Muscle of leg (tissue), 11 donors: ENCODE measurements around the gene COL6A3. TPM values are rescaled to one million over a fixed set of nuclear protein-coding genes. Genes with fewer than 3 reads are reported as not detected.

ENCODE experiments used
- DNase-seq: peaks from one replicate; pipeline ENCODE4 v3.0.0; 2013
- H3K27ac ChIP-seq: one replicate; pipeline ENCODE4 v1.5.1; 2013; ENCODE audit warnings: mild to moderate bottlenecking, low read length, control low read depth
- H3K27me3 ChIP-seq: one replicate; pipeline ENCODE4 v1.6.1; 2013; ENCODE audit warnings: low read length; ENCODE audit not compliant: control insufficient read depth, insufficient read depth
- H3K36me3 ChIP-seq: one replicate; pipeline ENCODE4 v1.6.1; 2013; ENCODE audit warnings: low read length; ENCODE audit not compliant: control insufficient read depth, insufficient read depth
- H3K4me1 ChIP-seq: one replicate; pipeline ENCODE4 v1.6.1; 2013; ENCODE audit warnings: low read length; ENCODE audit not compliant: control insufficient read depth, insufficient read depth
- H3K4me3 ChIP-seq: one replicate; pipeline ENCODE4 v1.5.1; 2013; ENCODE audit warnings: low read length, control low read depth
- H3K9me3 ChIP-seq: replicated peaks from 2 replicates; pipeline ENCODE4 v1.6.1; 2013; ENCODE audit warnings: low read depth, low read length; ENCODE audit not compliant: control insufficient read depth
- WGBS: methylation state at CpG from one replicate; pipeline ENCODE4 v1.1.5; 2013; ENCODE audit warnings: missing lambda C conversion rate; ENCODE audit not compliant: insufficient coverage; 5-methylcytosine and 5-hydroxymethylcytosine counted together
- polyA plus RNA-seq, 8 donors: library from polyadenylated mRNA; unstranded; fragments of 120-200 nt; gene quantifications; one replicate each; pipeline versions ENCODE4 v1.2.1 to v1.2.3, GENCODE V29; 2013; ENCODE audit warnings: inconsistent platforms in 1 of 8, low replicate concordance in 1 of 8; ENCODE audit not compliant: insufficient read length in 8 of 8, insufficient read depth in 1 of 8
- total RNA-seq: library from RNA; stranded (reverse); fragments of 120-200 nt; gene quantifications from one replicate; pipeline ENCODE4 v1.2.4, GENCODE V29; 2013

The COL6A3 gene
- total and polyA plus RNA-seq, 9 donors = 203 to 490 (median 323) TPM

GRCh38 chr2:237444071-237444470 is 30.1 kb upstream of the COL6A3 start:
- peaks cover 7% of the 10 kb centered on the region for H3K4me1 ChIP-seq
- DNase-seq = no peak
- no peaks in the 10 kb centered on the region for H3K36me3 ChIP-seq
- H3K27me3 ChIP-seq = peaks cover 2% of the 10 kb centered on the region
- WGBS = 56% methylated on average over 1 of the region's 2 CpGs
- H3K4me3 ChIP-seq = no peak overlapping the region
- no peak overlapping the region for H3K27ac ChIP-seq
- H3K9me3 ChIP-seq = no peaks in the 10 kb centered on the region

- Histone ChIP-seq H3K4me1 (peaks cover 10% of the 10 kb centered on the region), H3K4me3 (no peak overlapping the region), H3K27ac (no peak overlapping the region), H3K27me3 (peaks cover 2% of the 10 kb centered on the region), H3K9me3 (no peaks in the 10 kb centered on the region), H3K36me3 (no peaks in the 10 kb centered on the region)
- peak; percentile 50 for DNase-seq
- 0% methylated on average over 1 of the region's 2 CpGs for WGBS
Observed at GRCh38 chr2:237441605-237442274, 27.8 kb upstream of the COL6A3 start.

- H3K4me1 ChIP-seq = peaks cover 17% of the 10 kb centered on the region
- no peak for DNase-seq
- no peak overlapping the region for H3K27ac ChIP-seq
- no peaks in the 10 kb centered on the region for H3K9me3 ChIP-seq
- H3K36me3 ChIP-seq = no peaks in the 10 kb centered on the region
- no peak overlapping the region for H3K4me3 ChIP-seq
- H3K27me3 ChIP-seq = peaks cover 2% of the 10 kb centered on the region
- no CpG with 5 or more reads among the region's 2 CpGs for WGBS
Observed at GRCh38 chr2:237440819-237441281, 26.9 kb upstream of the COL6A3 start.

DNA sequence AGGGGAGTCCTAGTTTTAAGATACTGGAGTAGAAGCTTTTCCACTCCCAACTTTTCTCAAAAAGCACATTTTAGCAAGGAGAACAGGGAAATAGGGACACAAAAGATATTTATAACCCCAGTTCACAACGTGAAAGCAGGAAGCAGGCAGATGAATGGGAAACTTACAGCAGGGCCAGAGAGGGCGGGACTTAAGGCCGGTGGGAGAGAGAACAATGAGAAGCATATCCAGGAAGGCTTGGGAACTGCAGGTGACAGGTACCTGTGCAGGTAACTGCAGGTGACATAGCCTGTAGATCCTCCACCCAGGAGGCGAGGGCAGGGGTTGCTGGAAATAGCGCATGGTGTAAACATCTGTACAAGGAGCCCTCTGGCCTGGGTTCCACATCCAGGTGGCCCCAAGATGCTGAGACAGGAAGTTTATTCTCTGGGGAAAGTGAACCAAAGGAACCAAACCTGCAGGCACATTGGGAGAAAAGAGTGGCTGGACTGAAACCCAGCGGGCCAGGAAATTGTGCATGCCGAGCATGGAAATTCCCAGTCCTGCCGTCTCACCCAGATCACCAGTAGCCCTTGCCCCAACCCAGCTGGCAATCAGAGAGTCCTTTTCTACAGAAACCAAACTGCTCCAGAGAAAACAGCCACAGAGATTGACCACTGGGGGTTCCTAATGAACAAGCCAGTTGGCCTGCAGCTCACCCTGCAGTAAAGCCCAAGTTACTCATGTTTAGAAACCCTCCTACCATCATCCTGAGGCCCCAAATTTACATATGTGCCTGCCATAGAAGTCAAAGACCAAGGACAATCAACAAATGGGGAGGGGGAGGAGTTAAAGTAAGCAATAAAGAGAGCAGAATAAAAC is 24.3 kb upstream of the COL6A3 start:
- no peaks in the 10 kb centered on the region for H3K36me3 ChIP-seq
- peaks cover 30% of the 10 kb centered on the region for H3K4me1 ChIP-seq
- WGBS = 51% methylated on average over 8 of the region's 8 CpGs
- peak; percentile 67 for DNase-seq
- H3K4me3 ChIP-seq = no peak overlapping the region
- H3K9me3 ChIP-seq = no peaks in the 10 kb centered on the region
- H3K27me3 ChIP-seq = peaks cover 2% of the 10 kb centered on the region
- no peak overlapping the region for H3K27ac ChIP-seq

DNA sequence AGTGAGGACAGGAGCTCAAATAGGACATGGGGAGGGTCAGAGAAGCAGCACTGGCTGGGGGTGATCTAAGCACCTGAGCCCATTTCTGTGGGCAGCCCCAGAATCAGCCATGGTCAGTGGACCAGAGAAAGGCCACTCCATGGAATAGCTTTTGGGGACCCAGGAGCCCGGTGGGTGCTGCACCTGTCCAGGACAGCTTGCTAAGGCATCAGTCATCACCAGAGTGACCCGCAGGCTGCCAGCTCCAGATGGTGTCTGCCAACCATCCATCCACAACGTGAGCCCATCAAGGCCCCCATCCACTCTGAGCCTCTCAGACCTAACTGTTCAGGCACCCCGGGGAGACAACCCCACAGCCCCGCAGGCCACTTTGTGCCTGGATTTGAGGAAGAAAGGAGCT is 23.6 kb upstream of the COL6A3 start:
- Histone ChIP-seq H3K4me1 (peaks cover 34% of the 10 kb centered on the region), H3K36me3 (no peaks in the 10 kb centered on the region), H3K9me3 (no peaks in the 10 kb centered on the region), H3K4me3 (no peak overlapping the region), H3K27me3 (peaks cover 2% of the 10 kb centered on the region), H3K27ac (no peak overlapping the region)
- WGBS = 100% methylated on average over 2 of the region's 5 CpGs
- DNase-seq = no peak

GRCh38 chr2:237435844-237436587 is 22.1 kb upstream of the COL6A3 start:
- DNase-seq = peak; percentile 98
- no peaks in the 10 kb centered on the region for H3K9me3 ChIP-seq
- H3K27me3 ChIP-seq = peaks cover 2% of the 10 kb centered on the region
- H3K36me3 ChIP-seq = no peaks in the 10 kb centered on the region
- 61% methylated on average over 7 of the region's 10 CpGs for WGBS
- H3K27ac ChIP-seq = peak overlapping the region; percentile 95
- H3K4me1 ChIP-seq = peaks cover 30% of the 10 kb centered on the region
- no peak overlapping the region for H3K4me3 ChIP-seq

DNA sequence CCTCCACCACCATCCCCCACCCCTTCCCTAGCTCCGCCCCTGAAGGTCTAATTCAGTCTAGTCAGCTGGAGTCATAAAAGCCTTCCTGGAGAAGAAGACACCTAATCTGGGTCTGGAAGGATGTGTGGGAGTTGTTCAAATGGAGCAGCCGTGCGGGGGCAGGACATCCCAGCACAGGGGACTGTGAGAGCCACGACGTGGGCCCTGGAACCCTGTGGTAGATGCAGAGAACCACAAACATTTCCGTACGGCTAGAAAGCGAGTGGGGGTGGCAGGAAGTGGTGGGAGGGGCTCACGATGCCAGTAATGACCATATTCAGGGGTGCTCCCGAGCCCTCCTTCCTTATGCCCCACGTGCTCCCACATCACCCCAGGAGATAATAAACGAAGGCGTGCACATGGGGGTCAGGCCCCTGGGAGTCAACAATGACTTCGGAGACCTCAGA is 20.9 kb upstream of the COL6A3 start:
- H3K27me3 ChIP-seq = peaks cover 2% of the 10 kb centered on the region
- no peak overlapping the region for H3K4me3 ChIP-seq
- WGBS = 26% methylated on average over 7 of the region's 14 CpGs
- no peaks in the 10 kb centered on the region for H3K36me3 ChIP-seq
- H3K27ac ChIP-seq = peak overlapping the region; percentile 95
- DNase-seq = peak; percentile 64
- H3K9me3 ChIP-seq = no peaks in the 10 kb centered on the region
- peaks cover 30% of the 10 kb centered on the region for H3K4me1 ChIP-seq

DNA sequence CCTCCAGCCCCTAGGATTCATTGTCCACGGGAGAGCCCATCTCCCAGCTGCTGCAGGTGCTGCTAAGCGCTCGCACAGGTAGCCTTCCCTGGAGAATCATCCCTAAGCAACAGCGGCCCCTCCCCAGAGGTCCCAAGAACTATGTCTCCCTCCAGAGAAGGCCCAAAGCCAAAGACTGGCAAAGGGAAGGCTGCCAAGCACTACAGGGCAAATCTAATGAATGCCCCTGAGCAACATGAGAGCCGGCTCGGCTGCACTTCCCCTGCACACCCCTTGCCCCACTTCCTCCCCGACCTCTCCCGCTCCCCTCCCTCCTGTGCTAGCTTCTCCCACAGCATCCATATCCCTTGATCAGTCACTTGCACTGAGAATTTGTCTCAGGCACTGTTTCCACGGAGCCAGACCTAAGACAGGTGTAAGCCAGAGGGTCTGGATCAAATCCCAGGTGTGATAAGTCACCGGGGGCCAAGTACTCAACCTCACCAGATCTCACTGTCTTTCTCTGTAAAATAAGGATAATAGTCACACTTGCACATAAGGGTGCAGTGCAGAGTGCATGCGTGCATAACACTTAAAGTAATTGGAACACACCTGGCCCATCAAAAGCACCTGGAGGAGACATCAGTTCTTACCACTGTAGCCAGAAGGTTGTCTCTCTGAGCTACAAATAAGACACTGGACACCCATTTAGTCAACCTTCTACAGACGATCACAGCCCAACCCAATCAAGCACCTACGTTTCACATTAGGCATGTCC is 20.1 kb upstream of the COL6A3 start:
- no peaks in the 10 kb centered on the region for H3K36me3 ChIP-seq
- H3K27me3 ChIP-seq = peaks cover 2% of the 10 kb centered on the region
- no peak overlapping the region for H3K4me3 ChIP-seq
- peaks cover 30% of the 10 kb centered on the region for H3K4me1 ChIP-seq
- no peak for DNase-seq
- 80% methylated on average over 7 of the region's 13 CpGs for WGBS
- H3K9me3 ChIP-seq = no peaks in the 10 kb centered on the region
- H3K27ac ChIP-seq = no peak overlapping the region

DNA sequence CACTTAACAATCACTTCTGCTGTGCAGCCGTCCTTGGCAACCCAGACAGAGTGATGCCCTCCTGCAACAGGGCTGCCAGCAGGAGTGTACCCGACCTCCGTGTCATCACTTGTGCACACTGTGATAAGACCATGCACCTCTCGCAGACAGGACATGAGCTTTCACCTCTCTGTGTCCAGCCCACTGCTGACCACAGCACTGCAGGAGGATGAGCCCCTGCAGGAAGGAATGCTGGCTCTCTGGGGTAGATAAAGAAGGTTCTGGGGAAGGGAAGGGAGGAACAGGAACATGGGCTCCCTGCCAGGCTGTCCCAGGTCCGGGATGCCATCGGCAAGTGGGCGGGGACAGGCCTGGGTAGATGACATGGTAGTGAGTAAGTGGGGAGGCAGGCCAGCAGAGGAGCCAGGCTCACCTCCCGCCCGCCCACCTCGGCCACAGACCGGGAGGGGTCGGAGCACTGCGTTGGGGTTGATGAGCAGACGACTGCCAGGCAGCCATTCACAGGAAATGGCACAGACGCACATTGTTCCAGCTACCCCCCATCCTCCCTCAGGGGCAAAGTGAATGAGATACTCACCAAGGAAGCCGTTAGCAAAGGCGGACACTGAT is 18.6 kb upstream of the COL6A3 start:
- H3K9me3 ChIP-seq = no peaks in the 10 kb centered on the region
- no peak overlapping the region for H3K4me3 ChIP-seq
- DNase-seq = no peak
- peaks cover 28% of the 10 kb centered on the region for H3K4me1 ChIP-seq
- no peak overlapping the region for H3K27ac ChIP-seq
- H3K36me3 ChIP-seq = no peaks in the 10 kb centered on the region
- peaks cover 2% of the 10 kb centered on the region for H3K27me3 ChIP-seq
- WGBS = 55% methylated on average over 8 of the region's 17 CpGs
